HG03196 (cell line): ENCODE results near the gene AKR1E2.

ENCODE experiments used
- ATAC-seq: cut with Tn5 transposase; IDR thresholded peaks from one replicate; pipeline ENCODE4 v1.9.1; 2021; ENCODE audit not compliant: unreplicated experiment

Gene AKR1E2

GRCh38 chr10:4889959-4890358 is 64.0 kb downstream of the AKR1E2 start:
- no peak for ATAC-seq

GRCh38 chr10:4892681-4893080 is 66.7 kb downstream of the AKR1E2 start:
- no peak for ATAC-seq

DNA sequence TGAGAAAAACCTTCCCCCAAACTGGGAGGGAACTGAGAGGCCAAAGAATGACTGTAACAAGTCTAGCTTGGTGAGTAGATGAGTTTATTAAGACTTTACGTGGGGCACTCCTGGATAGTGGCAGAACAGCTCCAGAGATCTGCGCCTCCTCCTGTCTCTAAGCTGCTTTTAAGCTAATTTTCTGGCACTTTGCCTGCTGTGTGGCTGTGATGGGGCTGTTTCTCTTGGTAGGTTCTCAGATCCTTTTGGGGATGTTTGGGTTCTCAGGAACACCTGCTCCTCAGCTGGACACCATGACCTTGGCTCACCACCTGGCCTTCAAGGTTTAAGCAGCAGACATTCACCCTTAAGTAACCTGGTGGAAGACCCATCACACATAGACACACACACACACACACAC is 68.3 kb downstream of the AKR1E2 start:
- no peak for ATAC-seq
